ENCODE measurements around the gene ALDH1L2. TPM values are rescaled to one million over a fixed set of nuclear protein-coding genes. Genes with fewer than 3 reads are reported as not detected.

ALDH1L2 gene
- 2.3 to 3.6 TPM (median 3.2 TPM) in 5 replicates for total RNA-seq (2022; extraction: Qiagen RNA extraction)

GRCh38 chr12:105084251-105085250 is at the start of gene ALDH1L2:
Gene ALDH1L2, minus strand, starts transcription at chr12:105084458. Its CDS starts 22 bp downstream, at chr12:105084436.

DNA sequence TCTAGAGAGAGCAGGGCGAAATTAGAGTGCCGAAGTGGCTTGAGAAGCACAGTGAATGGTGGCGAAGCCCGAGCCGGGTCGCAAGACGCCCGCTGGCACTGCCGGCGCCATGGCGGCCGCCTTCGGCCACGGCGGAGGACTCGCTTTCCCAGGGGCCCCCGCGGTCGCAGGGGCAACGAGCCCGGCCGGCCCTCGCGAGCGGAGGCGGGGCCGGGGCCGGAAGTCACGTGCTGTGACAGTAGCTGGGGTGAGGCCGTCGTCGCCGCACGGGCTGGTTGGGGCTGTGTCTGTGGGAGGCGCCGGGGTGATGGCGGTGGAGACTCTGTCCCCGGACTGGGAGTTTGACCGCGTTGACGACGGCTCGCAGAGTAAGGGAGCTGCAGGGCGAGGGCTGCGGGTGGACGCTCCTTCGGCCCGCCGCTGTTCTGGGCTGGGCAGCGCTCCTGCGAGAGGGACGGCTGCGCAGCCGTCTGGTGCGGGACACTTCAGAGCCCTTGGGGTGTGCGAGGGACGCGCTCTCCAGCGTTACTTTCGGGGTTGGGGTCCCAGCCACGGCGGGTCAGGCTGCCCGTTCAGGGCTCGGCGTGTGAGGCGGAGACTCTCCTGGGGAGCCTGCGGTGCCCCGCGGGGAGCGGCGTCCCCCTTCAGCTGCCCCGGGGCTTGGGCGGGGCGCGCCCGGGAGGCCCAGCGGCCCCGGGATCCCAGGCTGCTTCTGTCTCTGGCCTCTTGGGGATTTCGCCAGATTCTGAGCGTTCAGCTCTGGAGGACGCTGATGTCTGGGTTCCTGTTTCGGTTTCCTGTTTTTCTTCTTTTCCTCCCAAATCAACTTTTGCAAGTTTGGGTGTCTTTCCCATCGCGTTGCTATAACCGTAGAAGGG is 23.5 kb upstream of the ALDH1L2 start, which contains the start of gene WASHC4:
WASHC4 (plus strand) TSS at position 238 of the 878 bp plus-strand sequence; CDS start at position 308, 70 bp downstream.

GRCh38 chr12:104986022-104986941 is 98.0 kb downstream of the ALDH1L2 start, which contains the start of gene NOPCHAP1:
Gene NOPCHAP1, plus strand, starts transcription at chr12:104986316. Its CDS starts 37 bp downstream, at chr12:104986353.

Other genes with a start within 250 kb of the ALDH1L2 start
- gene SLC41A2, start 126.2 kb downstream of the ALDH1L2 start, total RNA-seq (2022; extraction: Qiagen RNA extraction), result 21.6 to 25.4 TPM (median 22.3 TPM) in 5 replicates
- 33.1 to 37.0 TPM (median 35.0 TPM) in 5 replicates for gene NOPCHAP1, start 98.1 kb downstream of the ALDH1L2 start, total RNA-seq (2022; extraction: Qiagen RNA extraction)
- gene WASHC4, start 23.3 kb upstream of the ALDH1L2 start, total RNA-seq (2022; extraction: Qiagen RNA extraction), result 16.7 to 25.1 TPM (median 22.9 TPM) in 5 replicates
- gene APPL2, start 151.7 kb upstream of the ALDH1L2 start, total RNA-seq (2022; extraction: Qiagen RNA extraction), result 15.1 to 25.4 TPM (median 19.9 TPM) in 5 replicates
- 116 to 157 TPM (median 123 TPM) in 5 replicates for gene C12orf75, start 246.2 kb upstream of the ALDH1L2 start, total RNA-seq (2022; extraction: Qiagen RNA extraction)